HK-2 (cell line): ENCODE results near the gene CNTNAP2.
"Not testable (repeated sequence)": the region's sequence is repeated elsewhere in the genome, so short reads cannot be mapped to it uniquely, and the experiment has no call there.

Experiments
- DNase-seq: peaks from one replicate; pipeline ENCODE4 v3.0.0-alpha.2; 2018; ENCODE audit not compliant: unreplicated experiment

CNTNAP2 gene

GRCh38 chr7:147563669-147564068 is 1447.1 kb downstream of the CNTNAP2 start:
- DNase-seq = no peak

GRCh38 chr7:147564786-147565476 is 1448.3 kb downstream of the CNTNAP2 start:
- no peak for DNase-seq

GRCh38 chr7:147567043-147567442 is 1450.4 kb downstream of the CNTNAP2 start:
- no peak for DNase-seq

GRCh38 chr7:147569116-147569913 is 1452.7 kb downstream of the CNTNAP2 start:
- DNase-seq = no peak

GRCh38 chr7:147570390-147570789 is 1453.8 kb downstream of the CNTNAP2 start:
- DNase-seq = no peak

GRCh38 chr7:147571436-147572185 is 1455.0 kb downstream of the CNTNAP2 start:
- DNase-seq = no peak

GRCh38 chr7:147578196-147578595 is 1461.6 kb downstream of the CNTNAP2 start:
- DNase-seq = no peak

GRCh38 chr7:147579148-147579547 is 1462.5 kb downstream of the CNTNAP2 start:
- DNase-seq = no peak

GRCh38 chr7:147584771-147585193 is 1468.2 kb downstream of the CNTNAP2 start:
- DNase-seq = no peak

- DNase-seq = no peak
These were observed 1469.5 kb downstream of the CNTNAP2 start for GRCh38 chr7:147586110-147586509.

GRCh38 chr7:147586526-147586925 is 1469.9 kb downstream of the CNTNAP2 start:
- no peak for DNase-seq

GRCh38 chr7:147593271-147594057 is 1476.9 kb downstream of the CNTNAP2 start:
- DNase-seq = no peak

GRCh38 chr7:147595042-147595441 is 1478.4 kb downstream of the CNTNAP2 start:
- no peak for DNase-seq

- not testable (repeated sequence) for DNase-seq
These were observed 1482.1 kb downstream of the CNTNAP2 start for GRCh38 chr7:147598687-147599086.

GRCh38 chr7:147605323-147605722 is 1488.7 kb downstream of the CNTNAP2 start:
- no peak for DNase-seq

GRCh38 chr7:147607157-147607800 is 1490.7 kb downstream of the CNTNAP2 start:
- no peak for DNase-seq

- DNase-seq = no peak
These were observed 1494.8 kb downstream of the CNTNAP2 start for GRCh38 chr7:147611431-147611830.

GRCh38 chr7:147635288-147635687 is 1518.7 kb downstream of the CNTNAP2 start:
- no peak for DNase-seq

GRCh38 chr7:147636553-147636952 is 1520.0 kb downstream of the CNTNAP2 start:
- no peak for DNase-seq

GRCh38 chr7:147638566-147638965 is 1522.0 kb downstream of the CNTNAP2 start:
- no peak for DNase-seq

- no peak for DNase-seq
These were observed 1522.4 kb downstream of the CNTNAP2 start for GRCh38 chr7:147639037-147639436.
